ENCODE measurements around the gene SCYL3. TPM values are rescaled to one million over a fixed set of nuclear protein-coding genes. Genes with fewer than 3 reads are reported as not detected.

Gene SCYL3
- total RNA-seq, 2 donors from 2014 or later, result 7.9 to 8.1 TPM

- Histone ChIP-seq H3K36me3 (ENCODE audit: control insufficient read depth, insufficient read depth, low read length) (no peaks in the 10 kb centered on the region), H3K27ac (ENCODE audit: low read depth, low read length) (no peak overlapping the region), H3K9ac (ENCODE audit: extremely low read depth, low read length, poor library complexity, severe bottlenecking) (no peak overlapping the region), H3K27me3 (ENCODE audit: control insufficient read depth, insufficient read depth, low read length, poor library complexity, severe bottlenecking) (no peaks in the 10 kb centered on the region), H3K4me3 (ENCODE audit: low read length) (no peak overlapping the region), H3K4me1 (ENCODE audit: control insufficient read depth, insufficient read depth, low read length) (no peaks in the 10 kb centered on the region), H3K9me3 (ENCODE audit: control insufficient read depth, low read length) (no peaks in the 10 kb centered on the region)
- no peak for DNase-seq
- no peak overlapping the region for H3K4me3 Mint-ChIP-seq
- H3K9me3 Mint-ChIP-seq, result no peaks in the 10 kb centered on the region
- no peak overlapping the region for H3K27ac Mint-ChIP-seq
- H3K27me3 Mint-ChIP-seq (ENCODE audit: insufficient read depth), result no peaks in the 10 kb centered on the region
- no peaks in the 10 kb centered on the region for H3K36me3 Mint-ChIP-seq (ENCODE audit: low read depth)
- no peaks in the 10 kb centered on the region for H3K4me1 Mint-ChIP-seq
- TF ChIP-seq, protein P1, sequence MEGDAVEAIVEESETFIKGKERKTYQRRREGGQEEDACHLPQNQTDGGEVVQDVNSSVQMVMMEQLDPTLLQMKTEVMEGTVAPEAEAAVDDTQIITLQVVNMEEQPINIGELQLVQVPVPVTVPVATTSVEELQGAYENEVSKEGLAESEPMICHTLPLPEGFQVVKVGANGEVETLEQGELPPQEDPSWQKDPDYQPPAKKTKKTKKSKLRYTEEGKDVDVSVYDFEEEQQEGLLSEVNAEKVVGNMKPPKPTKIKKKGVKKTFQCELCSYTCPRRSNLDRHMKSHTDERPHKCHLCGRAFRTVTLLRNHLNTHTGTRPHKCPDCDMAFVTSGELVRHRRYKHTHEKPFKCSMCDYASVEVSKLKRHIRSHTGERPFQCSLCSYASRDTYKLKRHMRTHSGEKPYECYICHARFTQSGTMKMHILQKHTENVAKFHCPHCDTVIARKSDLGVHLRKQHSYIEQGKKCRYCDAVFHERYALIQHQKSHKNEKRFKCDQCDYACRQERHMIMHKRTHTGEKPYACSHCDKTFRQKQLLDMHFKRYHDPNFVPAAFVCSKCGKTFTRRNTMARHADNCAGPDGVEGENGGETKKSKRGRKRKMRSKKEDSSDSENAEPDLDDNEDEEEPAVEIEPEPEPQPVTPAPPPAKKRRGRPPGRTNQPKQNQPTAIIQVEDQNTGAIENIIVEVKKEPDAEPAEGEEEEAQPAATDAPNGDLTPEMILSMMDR (conservative IDR thresholded peaks at IDR 0.05), result no peak
- WGBS, 2 experiments (ENCODE audit: insufficient coverage in 1 of 2, insufficient read length in 1 of 2), result 83 to 89% methylated on average over 2 to 6 of the region's 7 CpGs
Measured at GRCh38 chr1:169933984-169934725, 40.5 kb upstream of the SCYL3 start.

GRCh38 chr1:169931795-169932231 lies 38.1 kb upstream of the SCYL3 start:
- Histone ChIP-seq H3K4me1 (ENCODE audit: control insufficient read depth, insufficient read depth, low read length) (no peaks in the 10 kb centered on the region), H3K27me3 (ENCODE audit: control insufficient read depth, insufficient read depth, low read length, poor library complexity, severe bottlenecking) (no peaks in the 10 kb centered on the region), H3K9ac (ENCODE audit: extremely low read depth, low read length, poor library complexity, severe bottlenecking) (no peak overlapping the region), H3K9me3 (ENCODE audit: control insufficient read depth, low read length) (no peaks in the 10 kb centered on the region), H3K36me3 (ENCODE audit: control insufficient read depth, insufficient read depth, low read length) (no peaks in the 10 kb centered on the region), H3K27ac (ENCODE audit: low read depth, low read length) (no peak overlapping the region), H3K4me3 (ENCODE audit: low read length) (no peak overlapping the region)
- TF ChIP-seq, protein P1 (conservative IDR thresholded peaks at IDR 0.05), result no peak
- H3K4me3 Mint-ChIP-seq, result no peak overlapping the region
- no peak overlapping the region for H3K27ac Mint-ChIP-seq
- no peaks in the 10 kb centered on the region for H3K27me3 Mint-ChIP-seq (ENCODE audit: insufficient read depth)
- no peaks in the 10 kb centered on the region for H3K9me3 Mint-ChIP-seq
- no peaks in the 10 kb centered on the region for H3K36me3 Mint-ChIP-seq (ENCODE audit: low read depth)
- H3K4me1 Mint-ChIP-seq, result no peaks in the 10 kb centered on the region
- 56% methylated on average over 1 of the region's 1 CpG; no CpG with 5 or more reads in 1 of the 2 experiments for WGBS, 2 experiments (ENCODE audit: insufficient coverage in 1 of 2, insufficient read length in 1 of 2)
- DNase-seq, result no peak

DNA sequence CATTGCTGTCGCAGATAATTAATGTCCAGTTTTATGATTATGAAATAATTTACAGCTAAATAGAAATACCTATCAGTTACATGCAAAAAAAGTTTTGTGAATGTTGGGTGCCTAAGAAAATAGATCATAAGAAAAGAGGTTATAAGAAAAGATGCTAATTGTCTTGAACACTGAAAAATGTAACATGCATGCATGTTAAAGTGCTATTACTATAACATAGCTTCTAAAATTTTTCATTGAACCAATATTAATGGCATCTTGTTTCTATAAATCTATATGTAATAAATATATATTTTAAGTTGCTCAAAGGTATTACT lies 35.5 kb upstream of the SCYL3 start:
- Histone ChIP-seq H3K36me3 (ENCODE audit: control insufficient read depth, insufficient read depth, low read length) (no peaks in the 10 kb centered on the region), H3K9me3 (ENCODE audit: control insufficient read depth, low read length) (no peaks in the 10 kb centered on the region), H3K27ac (ENCODE audit: low read depth, low read length) (no peak overlapping the region), H3K4me1 (ENCODE audit: control insufficient read depth, insufficient read depth, low read length) (no peaks in the 10 kb centered on the region), H3K27me3 (ENCODE audit: control insufficient read depth, insufficient read depth, low read length, poor library complexity, severe bottlenecking) (no peaks in the 10 kb centered on the region), H3K4me3 (ENCODE audit: low read length) (no peak overlapping the region), H3K9ac (ENCODE audit: extremely low read depth, low read length, poor library complexity, severe bottlenecking) (no peak overlapping the region)
- TF ChIP-seq, protein P1 (conservative IDR thresholded peaks at IDR 0.05), result no peak
- no peak overlapping the region for H3K27ac Mint-ChIP-seq
- H3K27me3 Mint-ChIP-seq (ENCODE audit: insufficient read depth), result no peaks in the 10 kb centered on the region
- DNase-seq, result no peak
- H3K4me1 Mint-ChIP-seq, result no peaks in the 10 kb centered on the region
- no peaks in the 10 kb centered on the region for H3K36me3 Mint-ChIP-seq (ENCODE audit: low read depth)
- H3K4me3 Mint-ChIP-seq, result no peak overlapping the region
- no peaks in the 10 kb centered on the region for H3K9me3 Mint-ChIP-seq
- no CpG with 5 or more reads among the region's 1 CpG for WGBS, 2 experiments (ENCODE audit: insufficient coverage in 1 of 2, insufficient read length in 1 of 2)
